Myometrial cell (primary cell): ENCODE data around the gene FAM234A. TPM values are rescaled to one million over a fixed set of nuclear protein-coding genes. Genes with fewer than 3 reads are reported as not detected.

ENCODE experiments used
- total RNA-seq: library from RNA; depleted of rRNA; stranded (reverse); fragments of >200 nt; gene quantifications from 2 replicates; pipeline ENCODE4 v1.2.3, GENCODE V29; 2015

Gene FAM234A
- total RNA-seq, result 85.0 and 122 TPM in 2 replicates

GRCh38 chr16:234468-235305 lies at the start of gene FAM234A:
TSS of gene FAM234A (plus strand) at chr16:234821. CDS start at chr16:254414, 19,593 bp downstream.

GRCh38 chr16:228852-229730 lies 5.5 kb upstream of the FAM234A start, which contains the start of gene LUC7L:
TSS of gene LUC7L (minus strand) at chr16:229449. CDS start at chr16:229339, 110 bp downstream.

GRCh38 chr16:275786-276232 lies 41.2 kb downstream of the FAM234A start, which contains the start of gene RGS11:
TSS of gene RGS11 (minus strand) at chr16:275944. CDS start at chr16:275911, 33 bp downstream.

GRCh38 chr16:280552-280951 lies 45.9 kb downstream of the FAM234A start, which contains the start of gene ARHGDIG:
TSS of gene ARHGDIG (plus strand) at chr16:280591. CDS start at chr16:280681, 90 bp downstream.

GRCh38 chr16:283033-283805 lies 48.6 kb downstream of the FAM234A start, which contains the start of gene PDIA2:
TSS of gene PDIA2 (plus strand) at chr16:283164. CDS start at chr16:283170, 6 bp downstream.

Other genes starting within 250 kb of the FAM234A start
- 2.7 and 4.9 TPM in 2 replicates for gene POLR3K, start 181.2 kb upstream of the FAM234A start, total RNA-seq
- 40.6 and 56.9 TPM in 2 replicates for gene SNRNP25, start 181.0 kb upstream of the FAM234A start, total RNA-seq
- 66.5 and 70.3 TPM in 2 replicates for gene RHBDF1, start 162.2 kb upstream of the FAM234A start, total RNA-seq
- gene MPG, start 156.6 kb upstream of the FAM234A start, total RNA-seq, result 322 and 423 TPM in 2 replicates
- gene NPRL3, start 96.1 kb upstream of the FAM234A start, total RNA-seq, result 10.1 and 15.8 TPM in 2 replicates
- gene HBZ, start 82.2 kb upstream of the FAM234A start, total RNA-seq, result not detected in 2 replicates
- gene HBM, start 68.8 kb upstream of the FAM234A start, total RNA-seq, result not detected in 2 replicates
- not detected in 2 replicates for gene HBA2, start 61.9 kb upstream of the FAM234A start, total RNA-seq
- not detected in 2 replicates for gene HBA1, start 58.1 kb upstream of the FAM234A start, total RNA-seq
- gene HBQ1, start 54.4 kb upstream of the FAM234A start, total RNA-seq, result not detected in 2 replicates
- 23.2 and 39.8 TPM in 2 replicates for gene LUC7L, start 5.4 kb upstream of the FAM234A start, total RNA-seq
- gene RGS11, start 41.1 kb downstream of the FAM234A start, total RNA-seq, result under 0.01 and 0.53 TPM in 2 replicates
- not detected in 2 replicates for gene ARHGDIG, start 45.8 kb downstream of the FAM234A start, total RNA-seq
- not detected in 2 replicates for gene PDIA2, start 48.3 kb downstream of the FAM234A start, total RNA-seq
- 13.8 and 14.9 TPM in 2 replicates for gene AXIN1, start 117.9 kb downstream of the FAM234A start, total RNA-seq
- 147 and 185 TPM in 2 replicates for gene MRPL28, start 135.7 kb downstream of the FAM234A start, total RNA-seq
- 59.1 and 65.0 TPM in 2 replicates for gene PGAP6, start 147.2 kb downstream of the FAM234A start, total RNA-seq
- 116 and 121 TPM in 2 replicates for gene NME4, start 162.4 kb downstream of the FAM234A start, total RNA-seq
- 17.9 and 18.2 TPM in 2 replicates for gene DECR2, start 167.1 kb downstream of the FAM234A start, total RNA-seq
- 21.3 and 36.0 TPM in 2 replicates for gene RAB11FIP3, start 190.8 kb downstream of the FAM234A start, total RNA-seq